NCI-H446 (cell line): ENCODE data around the gene VAV1.
"Not testable (repeated sequence)": the region's sequence is repeated elsewhere in the genome, so short reads cannot be mapped to it uniquely, and the experiment has no call there.

Experiments used
- DNase-seq, 2 experiments: peaks; one replicate each; lab custom pipeline; 2025; lab: John Stamatoyannopoulos, UW

Gene VAV1

GRCh38 chr19:6787393-6787792 lies 14.9 kb downstream of the VAV1 start:
- DNase-seq, result no peak

DNA sequence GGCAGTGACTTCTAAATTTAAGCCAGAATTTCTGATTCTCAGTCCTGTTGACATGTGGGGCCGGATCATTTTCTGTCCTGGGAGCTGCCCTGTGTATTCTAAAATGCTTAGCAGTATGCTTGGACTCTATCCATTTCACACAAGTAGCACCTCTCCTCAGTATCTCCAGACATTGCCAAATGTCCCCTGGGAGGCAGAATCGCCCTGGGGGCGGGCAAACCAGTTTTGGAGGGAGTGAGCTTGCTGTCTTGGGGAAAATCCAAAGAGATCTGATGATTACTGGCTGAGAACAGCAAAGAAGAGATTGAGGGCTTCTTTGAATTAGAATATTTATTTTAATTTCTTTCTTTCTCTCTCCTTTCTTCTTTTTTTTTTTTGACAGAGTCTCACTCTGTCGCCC lies 16.4 kb downstream of the VAV1 start:
- no peak for DNase-seq

- DNase-seq, result no peak
Measured at GRCh38 chr19:6790194-6791128, 18.0 kb downstream of the VAV1 start.

- no peak for DNase-seq
Measured at GRCh38 chr19:6791237-6791636, 18.7 kb downstream of the VAV1 start.

DNA sequence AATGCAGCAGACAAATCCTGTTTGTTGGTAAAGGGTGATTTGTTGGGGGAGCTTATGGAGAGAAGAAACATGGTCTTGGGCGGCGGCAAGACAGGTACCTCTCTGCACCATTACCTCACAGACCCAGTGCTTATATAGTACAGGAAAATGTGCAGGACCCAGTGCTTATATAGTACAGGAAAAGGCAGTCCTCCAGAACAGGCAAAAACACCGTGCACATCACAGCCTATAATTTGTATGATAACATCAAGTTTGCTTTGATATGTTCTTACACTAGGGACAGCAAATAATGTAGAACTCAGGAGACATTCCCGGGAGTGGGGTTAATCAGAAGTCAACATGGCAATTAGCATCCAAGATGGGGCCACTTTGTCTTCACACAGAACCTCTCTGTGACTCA lies 20.9 kb downstream of the VAV1 start:
- DNase-seq, result no peak

GRCh38 chr19:6793973-6794372 lies 21.5 kb downstream of the VAV1 start:
- no peak for DNase-seq

DNA sequence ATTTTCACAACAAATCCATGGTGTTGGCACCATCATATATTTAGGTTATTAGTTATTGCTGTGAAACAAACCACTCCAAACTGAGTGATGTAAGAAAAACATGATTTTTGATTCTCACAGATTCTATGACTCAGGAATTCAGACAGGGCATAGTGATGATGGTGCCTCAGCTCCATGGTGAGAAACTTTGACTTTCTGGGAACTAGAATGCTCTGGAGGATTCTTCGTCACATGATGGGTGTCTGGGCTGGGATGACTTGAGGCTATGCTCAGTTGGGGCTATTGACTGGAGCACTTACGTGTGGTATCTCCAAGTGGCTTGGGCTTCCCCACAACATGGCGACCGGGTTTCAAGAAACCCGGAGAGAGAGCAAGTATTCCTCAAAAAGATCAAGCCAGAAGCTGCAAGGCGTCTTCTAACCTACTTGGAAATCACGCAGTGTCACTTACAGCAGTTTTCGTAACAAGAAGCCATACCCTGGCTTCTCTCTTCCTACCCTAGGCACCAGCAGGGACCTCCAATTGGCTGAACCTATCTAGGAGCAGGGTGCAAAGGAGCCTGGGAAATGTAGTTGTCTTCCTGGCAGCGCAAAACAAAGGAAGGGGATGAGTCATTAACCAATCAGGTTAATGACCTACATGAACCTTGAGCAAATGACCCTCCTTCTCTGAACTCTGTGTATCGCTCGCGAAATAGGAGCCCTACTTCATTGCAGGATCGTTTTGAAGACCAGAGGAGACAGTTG lies 22.4 kb downstream of the VAV1 start:
- DNase-seq, result no peak

DNA sequence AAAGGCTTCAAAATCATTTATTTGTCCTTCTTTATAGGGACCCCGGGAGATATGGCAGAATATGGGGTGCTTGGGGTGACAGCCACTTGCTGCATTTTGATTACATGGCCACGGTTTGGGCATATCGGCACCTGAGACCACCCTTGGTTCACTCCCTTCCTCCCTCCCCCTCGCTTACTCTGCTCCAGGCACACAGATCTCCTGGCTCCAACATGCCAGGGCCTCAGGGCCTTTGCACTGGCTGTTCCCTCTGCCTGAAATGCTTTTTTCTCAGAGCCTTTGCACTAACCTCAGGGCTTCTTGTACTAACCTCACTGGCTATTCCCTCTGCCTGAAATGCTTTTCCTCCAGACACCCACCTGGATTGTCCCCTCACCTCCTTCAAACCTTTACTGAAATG lies 23.8 kb downstream of the VAV1 start:
- no peak for DNase-seq

DNA sequence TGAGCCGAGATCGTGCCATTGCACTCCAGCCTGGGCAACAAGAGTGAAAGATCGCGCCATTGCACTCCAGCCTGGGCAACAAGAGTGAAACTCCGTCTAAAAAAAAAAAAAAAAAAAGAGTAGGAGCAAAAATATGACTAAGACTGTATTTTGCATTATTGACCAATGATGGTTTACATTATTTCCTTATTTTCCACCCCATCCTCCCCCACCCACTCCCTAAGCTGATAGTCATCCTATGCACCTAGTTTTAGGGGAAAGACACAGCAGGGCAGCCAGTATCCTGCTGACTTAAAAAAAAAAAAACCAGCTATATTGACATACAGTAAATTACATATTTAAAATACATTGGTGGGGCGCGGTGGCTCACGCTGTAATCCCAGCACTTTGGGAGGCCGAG lies 25.1 kb downstream of the VAV1 start:
- DNase-seq, result no peak

- DNase-seq, result not testable (repeated sequence)
Measured at GRCh38 chr19:6800160-6800790, 27.8 kb downstream of the VAV1 start.

GRCh38 chr19:6800991-6801484 lies 28.5 kb downstream of the VAV1 start:
- no peak for DNase-seq

DNA sequence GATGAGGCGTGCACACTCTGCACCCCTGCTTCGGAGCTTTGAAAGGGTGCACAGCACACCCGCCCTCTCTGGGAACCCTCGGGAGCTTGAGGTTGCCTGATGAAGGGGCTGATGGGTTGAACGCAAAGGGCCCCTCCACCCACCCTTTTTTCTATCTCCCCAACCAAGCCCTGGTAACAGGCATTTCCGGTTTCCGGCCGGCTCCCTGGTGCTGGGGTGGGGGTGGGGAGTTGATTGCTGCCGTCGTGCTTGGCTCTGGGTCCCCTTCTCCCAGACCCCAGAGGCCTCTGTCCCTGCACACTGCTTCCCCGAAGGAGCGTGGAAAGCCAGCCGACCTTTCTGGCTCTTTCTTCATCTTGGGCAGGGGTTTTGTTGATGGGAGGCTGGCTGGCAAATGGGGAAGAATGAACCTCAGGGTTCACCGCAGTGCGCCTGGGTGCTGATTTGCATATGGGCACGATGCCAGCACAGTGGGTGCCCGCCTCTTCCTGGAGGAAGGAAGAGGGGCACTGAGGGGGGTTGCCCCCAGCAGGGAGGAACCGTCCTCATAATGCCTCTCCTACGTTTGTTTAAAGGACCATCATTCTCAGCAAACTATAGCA lies 29.1 kb downstream of the VAV1 start:
- DNase-seq, result peak in 1 of 2 experiments; percentile 24

- no peak for DNase-seq
Measured at GRCh38 chr19:6802336-6803035, 30.0 kb downstream of the VAV1 start.

- no peak for DNase-seq
Measured at GRCh38 chr19:6803036-6803404, 30.5 kb downstream of the VAV1 start.

- no peak for DNase-seq
Measured at GRCh38 chr19:6806488-6806887, 34.0 kb downstream of the VAV1 start.

- no peak for DNase-seq
Measured at GRCh38 chr19:6807291-6807690, 34.8 kb downstream of the VAV1 start.

DNA sequence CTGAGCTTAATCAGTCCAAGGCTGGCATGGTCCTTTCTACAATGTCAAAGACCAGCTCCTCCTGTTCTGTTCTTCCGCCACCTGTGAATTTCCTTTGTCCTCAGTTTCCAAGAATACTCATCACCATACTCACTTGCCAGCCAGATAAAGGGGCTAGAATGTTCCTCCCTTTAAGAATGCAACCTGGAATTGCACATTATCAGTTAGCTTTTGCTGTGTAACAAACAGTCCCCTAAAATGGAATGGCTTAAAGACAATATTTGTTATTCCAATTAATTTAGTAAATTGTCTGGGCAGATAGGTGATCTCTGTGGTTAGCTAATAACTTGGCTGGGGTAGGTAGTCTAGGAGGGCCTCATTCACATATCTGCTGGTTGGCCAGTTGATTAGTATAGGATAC lies 36.0 kb downstream of the VAV1 start:
- no peak for DNase-seq

DNA sequence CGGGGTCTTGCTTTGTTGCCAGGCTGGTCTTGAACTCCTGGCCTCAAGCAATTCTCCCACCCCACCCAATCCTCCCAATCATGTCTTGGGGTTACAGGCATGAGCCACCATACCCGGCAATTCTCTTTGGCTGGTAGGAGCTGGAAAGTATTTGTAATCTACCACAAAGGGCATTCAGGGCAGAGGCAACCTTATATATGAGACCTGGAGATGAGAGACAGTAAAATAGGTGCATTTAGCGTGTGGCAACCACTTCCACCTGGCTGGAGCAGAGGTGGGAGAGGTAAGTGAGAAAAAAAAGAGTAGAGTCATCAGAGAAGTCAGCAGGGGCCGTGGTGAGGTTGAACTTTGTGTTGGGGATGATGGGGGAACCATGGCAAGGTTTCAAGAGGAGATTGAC lies 36.8 kb downstream of the VAV1 start:
- DNase-seq, result no peak

GRCh38 chr19:6811378-6811777 lies 38.9 kb downstream of the VAV1 start:
- DNase-seq, result no peak

DNA sequence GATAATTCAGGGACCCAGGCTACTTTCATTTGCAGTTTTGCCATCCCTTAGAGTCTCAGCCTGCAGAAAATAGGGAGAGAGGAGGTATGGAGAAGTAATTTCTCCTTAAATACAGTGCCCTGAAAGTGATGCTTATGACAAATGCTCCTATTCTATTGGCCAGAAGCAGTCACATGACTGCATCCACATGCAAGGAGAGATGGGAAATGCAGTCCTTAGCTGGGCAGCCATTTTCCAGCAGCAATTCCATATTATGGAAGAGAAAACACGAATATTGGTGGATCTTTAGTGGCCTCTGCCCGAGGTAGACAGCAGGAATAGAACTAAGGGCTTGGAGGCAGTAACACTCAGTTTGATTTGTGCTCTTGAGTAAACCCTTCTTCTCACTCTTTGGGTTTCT lies 39.4 kb downstream of the VAV1 start:
- DNase-seq, result peak; percentile 47 to 71

DNA sequence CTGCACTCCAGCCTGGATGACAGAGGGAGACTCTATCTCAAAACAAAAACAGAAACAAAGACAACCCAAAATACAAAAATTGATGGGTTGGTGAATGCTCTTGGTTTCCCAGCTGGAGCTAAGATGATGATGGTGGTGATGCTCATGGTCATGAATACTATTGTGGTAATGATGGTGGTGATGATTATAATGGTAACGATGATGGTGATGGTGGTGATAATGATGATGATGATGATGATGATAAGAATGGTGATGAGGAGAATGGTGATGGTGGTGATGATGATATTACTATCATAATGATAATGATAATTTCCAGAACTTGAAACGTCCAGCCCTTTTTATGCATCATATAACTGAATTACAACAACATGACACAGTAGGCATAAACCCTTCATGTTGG lies 40.1 kb downstream of the VAV1 start:
- no peak for DNase-seq

- DNase-seq, result no peak
Measured at GRCh38 chr19:6813659-6814058, 41.2 kb downstream of the VAV1 start.
